ENCODE results near the gene TRIM71. TPM values are rescaled to one million over a fixed set of nuclear protein-coding genes. Genes with fewer than 3 reads are reported as not detected.
A peak's percentile ranks its signal among the peaks of the same experiment; 100 is the strongest.
"Not testable (repeated sequence)": the region's sequence is repeated elsewhere in the genome, so short reads cannot be mapped to it uniquely, and the experiment has no call there.

Gene TRIM71
- total and polyA plus RNA-seq, 2 of the 13 experiments (the other 11 are each of a cell fraction or from before 2014, with no cell fraction given) = 21.7 to 76.9 TPM

- H3K27ac ChIP-seq (ENCODE audit: extremely low read length, insufficient read depth, low read length) = peak overlapping the region; percentile 85
- peak overlapping the region; percentile 81; the same call in 1 of the 2 replicates for H3K9ac ChIP-seq (ENCODE audit: insufficient read depth, low read depth, low read length)
- peaks cover 15% of the 10 kb centered on the region for H3K79me2 ChIP-seq (ENCODE audit: insufficient read depth, low read length)
- not testable (repeated sequence) for BruUV-seq (replicated peaks); H2AFZ ChIP-seq (ENCODE audit: low read length); FAIRE-seq; ATAC-seq; H3K9me3 ChIP-seq (ENCODE audit: low read length); H3K36me3 ChIP-seq (replicated peaks in 1 of 2; ENCODE audit: control insufficient read depth in 1 of 2, insufficient read depth in 2 of 2, low read length in 2 of 2); DNase-seq (ENCODE audit: low spot score); H3K27me3 ChIP-seq (ENCODE audit: control insufficient read depth in 1 of 2, insufficient read depth in 2 of 2, low read length in 2 of 2); H4K20me1 ChIP-seq (ENCODE audit: insufficient read depth, low read length); TF ChIP-seq FOXP1 (CRISPR knock-in tag; IDR thresholded peaks at IDR 0.05)
- peak overlapping the region in 2 of 3 experiments; percentile 71 to 81; a peak in 2 of 6 replicates for H3K4me3 ChIP-seq (replicated peaks in 1 of 3; ENCODE audit: insufficient read depth in 1 of 3, low read depth in 2 of 3, low read length in 3 of 3)
- ChIA-PET POLR2A (interaction anchor here (1.0 to 7.4 kb wide), 5 partner anchors 11 to 121 kb away, joined by 3 to 57 read pairs (median 6); no protein-coding TSS in a partner anchor), CTCF (ENCODE audit: low intra/inter-chr PET ratio, low total read pairs) (interaction anchor here (0.9 to 1.6 kb wide), 2 partner anchors 35 to 48 kb away, joined by 5 to 6 read pairs; no protein-coding TSS in a partner anchor)
- 83% methylated on average over 9 of the region's 9 CpGs for WGBS (ENCODE audit: low lambda C conversion rate)
- in situ Hi-C loops (cut with HindIII; ENCODE audit: extremely low pct_ligation_motif_present, low pct_unique_long_range_greater_than_20kb) = loop anchor here (5.0 kb wide), 2 partner anchors 35 to 45 kb away; partner anchors contain the start of gene TRIM71
- TF ChIP-seq FOXP1 (IDR thresholded peaks at IDR 0.05) (0 out of 2 replicates have a peak, but pooled peaks have one; percentile 7), KLF12 (CRISPR knock-in tag; IDR thresholded peaks at IDR 0.05; ENCODE audit: borderline replicate concordance) (0 out of 2 replicates have a peak, but pooled peaks have one; percentile 6)
- H3K4me2 ChIP-seq (ENCODE audit: low read depth, low read length) = peak overlapping the region; percentile 84
- peaks cover 43% of the 10 kb centered on the region for H3K4me1 ChIP-seq (ENCODE audit: insufficient read depth, low read length)
- intact Hi-C loops (cut with micrococcal nuclease; ENCODE audit: unreplicated experiment) = loop anchor here (1.0 to 2.0 kb wide), 3 partner anchors 34 to 152 kb away; no protein-coding TSS in a partner anchor
Measured at GRCh38 chr3:32781969-32782270, 35.9 kb upstream of the TRIM71 start.

DNA sequence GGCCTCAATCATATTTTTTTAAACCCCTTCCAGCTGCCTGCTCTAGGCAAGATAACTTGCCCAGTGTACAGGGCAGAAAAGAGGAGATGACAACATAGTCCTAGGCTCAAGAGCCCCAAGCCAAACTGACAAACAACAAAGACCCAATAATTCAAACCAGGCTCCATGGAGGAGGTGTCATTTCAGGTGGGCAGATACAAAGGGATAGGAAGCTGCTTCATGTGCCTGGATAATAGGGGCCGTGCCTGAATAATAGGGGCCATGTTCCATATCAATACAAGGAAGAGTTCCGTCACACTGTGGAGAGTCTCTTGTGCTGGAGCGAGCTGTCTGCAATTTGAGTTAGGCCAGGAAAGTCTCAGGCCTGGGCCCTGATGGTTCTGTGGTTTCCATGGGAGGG is 35.4 kb upstream of the TRIM71 start:
- ChIA-PET POLR2A (interaction anchor here (1.0 to 7.4 kb wide), 5 partner anchors 10 to 120 kb away, joined by 3 to 57 read pairs (median 6); no protein-coding TSS in a partner anchor), CTCF (ENCODE audit: low intra/inter-chr PET ratio, low total read pairs) (interaction anchor here (0.9 kb wide), 1 partner anchor 34 kb away, joined by 5 read pairs; no protein-coding TSS in a partner anchor)
- Histone ChIP-seq H3K9me3 (ENCODE audit: low read length) (no peaks in the 10 kb centered on the region), H2AFZ (ENCODE audit: low read length) (no peak overlapping the region), H3K9ac (ENCODE audit: insufficient read depth, low read depth, low read length) (no peak overlapping the region; the same call in 1 of the 2 replicates), H3K27me3 (ENCODE audit: control insufficient read depth in 1 of 2, insufficient read depth in 2 of 2, low read length in 2 of 2) (no peaks in the 10 kb centered on the region; a peak in 1 of 5 replicates), H3K4me1 (ENCODE audit: insufficient read depth, low read length) (peaks cover 43% of the 10 kb centered on the region), H3K36me3 (replicated peaks in 1 of 2; ENCODE audit: control insufficient read depth in 1 of 2, insufficient read depth in 2 of 2, low read length in 2 of 2) (no peaks in the 10 kb centered on the region), H4K20me1 (ENCODE audit: insufficient read depth, low read length) (no peaks in the 10 kb centered on the region), H3K79me2 (ENCODE audit: insufficient read depth, low read length) (peaks cover 15% of the 10 kb centered on the region), H3K27ac (ENCODE audit: extremely low read length, insufficient read depth, low read length) (peak overlapping the region; percentile 12), H3K4me3 (replicated peaks in 1 of 3; ENCODE audit: insufficient read depth in 1 of 3, low read depth in 2 of 3, low read length in 3 of 3) (peak overlapping the region in 1 of 3 experiments; percentile 81; a peak in 1 of 6 replicates), H3K4me2 (ENCODE audit: low read depth, low read length) (peak overlapping the region; percentile 84)
- BruUV-seq (replicated peaks) = no TSS peak
- FAIRE-seq (no peak), DNase-seq (ENCODE audit: low spot score) (no peak), ATAC-seq (no peak)
- intact Hi-C loops (cut with micrococcal nuclease; ENCODE audit: unreplicated experiment) = no loop called here
- 96% methylated on average over 3 of the region's 3 CpGs for WGBS (ENCODE audit: low lambda C conversion rate)
- in situ Hi-C loops (cut with HindIII; ENCODE audit: extremely low pct_ligation_motif_present, low pct_unique_long_range_greater_than_20kb) = loop anchor here (5.0 kb wide), 2 partner anchors 35 to 45 kb away; partner anchors contain the start of gene TRIM71
- no peak for TF ChIP-seq ZBTB33 (CRISPR knock-in tag; IDR thresholded peaks at IDR 0.05)
- TF ChIP-seq HIVEP1 (CRISPR knock-in tag; IDR thresholded peaks at IDR 0.05) = no peak
- TF ChIP-seq GATAD1 (CRISPR knock-in tag; IDR thresholded peaks at IDR 0.05) = no peak
- TF ChIP-seq ZNF891 (CRISPR knock-in tag; IDR thresholded peaks at IDR 0.05) = no peak
- TF ChIP-seq ZNF431 (CRISPR knock-in tag; IDR thresholded peaks at IDR 0.05; ENCODE audit: borderline replicate concordance, low read depth) = no peak
- TF ChIP-seq, protein P1, sequence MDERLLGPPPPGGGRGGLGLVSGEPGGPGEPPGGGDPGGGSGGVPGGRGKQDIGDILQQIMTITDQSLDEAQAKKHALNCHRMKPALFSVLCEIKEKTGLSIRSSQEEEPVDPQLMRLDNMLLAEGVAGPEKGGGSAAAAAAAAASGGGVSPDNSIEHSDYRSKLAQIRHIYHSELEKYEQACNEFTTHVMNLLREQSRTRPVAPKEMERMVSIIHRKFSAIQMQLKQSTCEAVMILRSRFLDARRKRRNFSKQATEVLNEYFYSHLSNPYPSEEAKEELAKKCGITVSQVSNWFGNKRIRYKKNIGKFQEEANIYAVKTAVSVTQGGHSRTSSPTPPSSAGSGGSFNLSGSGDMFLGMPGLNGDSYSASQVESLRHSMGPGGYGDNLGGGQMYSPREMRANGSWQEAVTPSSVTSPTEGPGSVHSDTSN (CRISPR knock-in tag; IDR thresholded peaks at IDR 0.05) = no peak
- TF ChIP-seq ZNF577 (CRISPR knock-in tag; IDR thresholded peaks at IDR 0.05; ENCODE audit: borderline replicate concordance, low read depth) = no peak
- TF ChIP-seq AGO2 (optimal IDR thresholded peaks at IDR 0.05; ENCODE audit: low read depth, low read length) = no peak
- TF ChIP-seq HOXA5 (CRISPR knock-in tag; IDR thresholded peaks at IDR 0.05) = no peak
- TF ChIP-seq, protein P2, sequence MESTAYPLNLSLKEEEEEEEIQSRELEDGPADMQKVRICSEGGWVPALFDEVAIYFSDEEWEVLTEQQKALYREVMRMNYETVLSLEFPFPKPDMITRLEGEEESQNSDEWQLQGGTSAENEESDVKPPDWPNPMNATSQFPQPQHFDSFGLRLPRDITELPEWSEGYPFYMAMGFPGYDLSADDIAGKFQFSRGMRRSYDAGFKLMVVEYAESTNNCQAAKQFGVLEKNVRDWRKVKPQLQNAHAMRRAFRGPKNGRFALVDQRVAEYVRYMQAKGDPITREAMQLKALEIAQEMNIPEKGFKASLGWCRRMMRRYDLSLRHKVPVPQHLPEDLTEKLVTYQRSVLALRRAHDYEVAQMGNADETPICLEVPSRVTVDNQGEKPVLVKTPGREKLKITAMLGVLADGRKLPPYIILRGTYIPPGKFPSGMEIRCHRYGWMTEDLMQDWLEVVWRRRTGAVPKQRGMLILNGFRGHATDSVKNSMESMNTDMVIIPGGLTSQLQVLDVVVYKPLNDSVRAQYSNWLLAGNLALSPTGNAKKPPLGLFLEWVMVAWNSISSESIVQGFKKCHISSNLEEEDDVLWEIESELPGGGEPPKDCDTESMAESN (CRISPR knock-in tag; conservative IDR thresholded peaks at IDR 0.05) = no peak
- no peak for TF ChIP-seq ZNF441 (CRISPR knock-in tag; IDR thresholded peaks at IDR 0.05; ENCODE audit: borderline replicate concordance)

Data from HepG2 (cell line).